HEK293 (cell line): ENCODE data around the gene CCDC61.

Experiments used
- EGR2 ChIP-seq: fragments of 450-650 bp; formaldehyde crosslinking; IDR thresholded peaks from 2 replicates; pipeline ENCODE4 v1.5.1; 2016; ENCODE audit warnings: low read depth, missing biosample characterization, missing genetic modification characterization
- KLF8 ChIP-seq: fragments of 450-650 bp; formaldehyde crosslinking; IDR thresholded peaks from 2 replicates; pipeline ENCODE4 v1.5.1; 2016; ENCODE audit warnings: missing biosample characterization, missing genetic modification characterization
- SCRT2 ChIP-seq: fragments of 450-650 bp; formaldehyde crosslinking; IDR thresholded peaks from 2 replicates; pipeline ENCODE4 v1.5.1; 2016; ENCODE audit warnings: missing biosample characterization, missing genetic modification characterization
- SP3 ChIP-seq: fragments of 450-650 bp; formaldehyde crosslinking; IDR thresholded peaks from 2 replicates; pipeline ENCODE4 v1.5.1; 2016; ENCODE audit warnings: missing biosample characterization, missing genetic modification characterization
- ZBTB20 ChIP-seq: fragments of 450-650 bp; formaldehyde crosslinking; IDR thresholded peaks from 2 replicates; pipeline ENCODE4 v1.5.1; 2016; ENCODE audit warnings: missing biosample characterization, missing genetic modification characterization
- ZBTB7A ChIP-seq: fragments of 450-650 bp; formaldehyde crosslinking; IDR thresholded peaks from 2 replicates; pipeline ENCODE4 v1.5.1; 2016; ENCODE audit warnings: low read depth, missing biosample characterization, missing genetic modification characterization
- ZFP37 ChIP-seq: fragments of 450-650 bp; formaldehyde crosslinking; IDR thresholded peaks from 2 replicates; pipeline ENCODE4 v1.5.1; 2016; ENCODE audit warnings: missing biosample characterization, missing genetic modification characterization
- ZFP41 ChIP-seq: fragments of 450-650 bp; formaldehyde crosslinking; IDR thresholded peaks from 2 replicates; pipeline ENCODE4 v1.5.1; 2016; ENCODE audit warnings: missing biosample characterization, missing genetic modification characterization, borderline replicate concordance
- ZFP69B ChIP-seq: fragments of 450-650 bp; formaldehyde crosslinking; IDR thresholded peaks from 2 replicates; pipeline ENCODE4 v1.5.1; 2016; ENCODE audit warnings: missing biosample characterization, missing genetic modification characterization
- ZIC2 ChIP-seq: fragments of 450-650 bp; formaldehyde crosslinking; IDR thresholded peaks from 2 replicates; pipeline ENCODE4 v1.5.1; 2016; ENCODE audit warnings: missing biosample characterization, missing genetic modification characterization
- ZNF146 ChIP-seq: fragments of 450-650 bp; formaldehyde crosslinking; IDR thresholded peaks from 2 replicates; pipeline ENCODE4 v1.5.1; 2016; ENCODE audit warnings: missing biosample characterization, missing genetic modification characterization
- ZNF2 ChIP-seq: fragments of 450-650 bp; formaldehyde crosslinking; IDR thresholded peaks from 2 replicates; pipeline ENCODE4 v1.5.1; 2016; ENCODE audit warnings: missing biosample characterization, missing genetic modification characterization
- ZNF221 ChIP-seq: fragments of 450-650 bp; formaldehyde crosslinking; IDR thresholded peaks from 2 replicates; pipeline ENCODE4 v1.5.1; 2017; ENCODE audit warnings: missing biosample characterization, missing genetic modification characterization, borderline replicate concordance
- ZNF292 ChIP-seq: fragments of 450-650 bp; formaldehyde crosslinking; IDR thresholded peaks from 2 replicates; pipeline ENCODE4 v1.5.1; 2016; ENCODE audit warnings: low read depth, missing biosample characterization, missing genetic modification characterization, borderline replicate concordance
- ZNF324 ChIP-seq: fragments of 450-650 bp; formaldehyde crosslinking; IDR thresholded peaks from 2 replicates; pipeline ENCODE4 v1.5.1; 2016; ENCODE audit warnings: missing biosample characterization, missing genetic modification characterization
- ZNF416 ChIP-seq: fragments of 450-650 bp; formaldehyde crosslinking; IDR thresholded peaks from 2 replicates; pipeline ENCODE4 v1.5.1; 2016; ENCODE audit warnings: missing biosample characterization, missing genetic modification characterization
- ZNF514 ChIP-seq: fragments of 450-650 bp; formaldehyde crosslinking; IDR thresholded peaks from 2 replicates; pipeline ENCODE4 v1.5.1; 2016; ENCODE audit warnings: missing biosample characterization, missing genetic modification characterization
- ZNF544 ChIP-seq: fragments of 450-650 bp; formaldehyde crosslinking; IDR thresholded peaks from 2 replicates; pipeline ENCODE4 v1.5.0; 2017; ENCODE audit warnings: missing biosample characterization, missing genetic modification characterization
- ZNF548 ChIP-seq: fragments of 450-650 bp; formaldehyde crosslinking; IDR thresholded peaks from 2 replicates; pipeline ENCODE4 v1.5.1; 2016; ENCODE audit warnings: missing biosample characterization, missing genetic modification characterization
- ZNF561 ChIP-seq: fragments of 450-650 bp; IDR thresholded peaks from 2 replicates; pipeline ENCODE4 v1.5.1; 2018; ENCODE audit warnings: missing biosample characterization, missing genetic modification characterization, borderline replicate concordance
- ZNF585B ChIP-seq: fragments of 450-650 bp; formaldehyde crosslinking; IDR thresholded peaks from 2 replicates; pipeline ENCODE4 v1.5.1; 2016; ENCODE audit warnings: missing biosample characterization, missing genetic modification characterization
- ZNF626 ChIP-seq: fragments of 450-650 bp; sonication (Bioruptor Pico); formaldehyde crosslinking; IDR thresholded peaks from 2 replicates; pipeline ENCODE4 v1.5.1; 2018; ENCODE audit warnings: missing biosample characterization, missing genetic modification characterization, inconsistent platforms
- ZNF707 ChIP-seq: fragments of 450-650 bp; formaldehyde crosslinking; IDR thresholded peaks from 2 replicates; pipeline ENCODE4 v1.5.1; 2016; ENCODE audit warnings: missing biosample characterization, missing genetic modification characterization
- ZNF76 ChIP-seq: fragments of 450-650 bp; formaldehyde crosslinking; IDR thresholded peaks from 2 replicates; pipeline ENCODE4; 2016; ENCODE audit warnings: low read depth, missing biosample characterization, missing genetic modification characterization, borderline replicate concordance
- TF ChIP-seq, protein P1 (sequence below): fragments of 450-650 bp; formaldehyde crosslinking; IDR thresholded peaks from 2 replicates; pipeline ENCODE4 v1.5.1; 2016; ENCODE audit warnings: missing biosample characterization, missing genetic modification characterization
- TF ChIP-seq, protein P2 (sequence below): fragments of 450-650 bp; formaldehyde crosslinking; IDR thresholded peaks from 2 replicates; pipeline ENCODE4 v1.5.1; 2016; ENCODE audit warnings: missing biosample characterization, missing genetic modification characterization
- TF ChIP-seq, protein P3 (sequence below): fragments of 450-650 bp; formaldehyde crosslinking; IDR thresholded peaks from 2 replicates; pipeline ENCODE4 v1.5.1; 2017; ENCODE audit warnings: missing biosample characterization, missing genetic modification characterization
- TF ChIP-seq, protein P4 (sequence below): fragments of 450-650 bp; formaldehyde crosslinking; IDR thresholded peaks from 2 replicates; pipeline ENCODE4 v1.5.1; 2016; ENCODE audit warnings: missing biosample characterization, missing genetic modification characterization
- TF ChIP-seq, protein P5 (sequence below): IDR thresholded peaks from 2 replicates; pipeline ENCODE4 v1.6.1; 2011; ENCODE audit warnings: mild to moderate bottlenecking, low read depth, low read length, borderline replicate concordance
- TF ChIP-seq, protein P6 (sequence below): fragments of 450-650 bp; formaldehyde crosslinking; optimal IDR thresholded peaks from 2 replicates; pipeline ENCODE3; 2016; ENCODE audit warnings: missing biosample characterization, mild to moderate bottlenecking, missing genetic modification characterization

The CCDC61 gene

DNA sequence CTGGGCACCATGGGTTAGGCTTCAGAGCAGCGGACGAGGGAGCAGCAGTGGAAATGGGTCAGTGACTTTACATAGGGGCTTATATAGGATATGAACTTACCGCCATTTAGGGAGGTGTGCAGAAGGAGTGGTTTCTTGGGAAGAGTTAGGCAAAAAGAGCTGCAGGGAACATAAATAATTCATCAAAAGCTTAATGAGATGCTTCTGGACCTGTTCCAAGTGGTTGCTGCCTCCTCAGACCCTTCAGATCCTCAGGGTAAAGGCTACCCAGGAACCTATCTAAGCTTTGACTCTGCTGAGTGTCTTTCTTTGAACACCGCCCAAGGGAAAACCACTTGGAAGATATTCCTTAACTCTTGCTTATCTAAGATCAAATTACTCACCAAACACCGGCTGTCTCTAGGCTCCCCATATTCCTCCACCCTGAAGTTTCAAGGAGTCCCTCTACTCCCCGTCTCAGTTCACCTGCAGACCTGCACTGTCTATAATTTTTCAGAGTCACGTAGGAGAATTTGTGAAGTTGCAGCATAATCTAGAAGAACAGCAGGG, 45.8 kb downstream of the CCDC61 start, which contains the start of gene IGFL4 (continued):
- TF ChIP-seq ZNF2 (tag by site-specific recombination) (no peak), ZNF324 (tag by site-specific recombination) (0 out of 2 replicates have a peak, but pooled peaks have one; percentile 66), ZNF292 (tag by site-specific recombination) (no peak), ZBTB20 (no peak), ZNF561 (tag by site-specific recombination) (peak; percentile 79; the same call in 1 of the 2 replicates), SP3 (tag by site-specific recombination) (no peak), ZIC2 (tag by site-specific recombination) (peak; percentile 22; the same call in 1 of the 2 replicates), ZFP41 (tag by site-specific recombination) (no peak), ZFP37 (0 out of 2 replicates have a peak, but pooled peaks have one; percentile 38), ZNF548 (tag by site-specific recombination) (no peak), ZNF544 (tag by site-specific recombination) (no peak), ZNF146 (tag by site-specific recombination) (no peak), ZNF221 (no peak), ZFP69B (tag by site-specific recombination) (no peak), KLF8 (peak; percentile 89), ZNF585B (tag by site-specific recombination) (no peak), SCRT2 (no peak), EGR2 (no peak), ZNF514 (tag by site-specific recombination) (no peak), ZNF707 (no peak), ZNF76 (tag by site-specific recombination) (no peak), ZNF626 (tag by site-specific recombination) (no peak), ZBTB7A (no peak), ZNF416 (no peak)
- TF ChIP-seq, protein P1, sequence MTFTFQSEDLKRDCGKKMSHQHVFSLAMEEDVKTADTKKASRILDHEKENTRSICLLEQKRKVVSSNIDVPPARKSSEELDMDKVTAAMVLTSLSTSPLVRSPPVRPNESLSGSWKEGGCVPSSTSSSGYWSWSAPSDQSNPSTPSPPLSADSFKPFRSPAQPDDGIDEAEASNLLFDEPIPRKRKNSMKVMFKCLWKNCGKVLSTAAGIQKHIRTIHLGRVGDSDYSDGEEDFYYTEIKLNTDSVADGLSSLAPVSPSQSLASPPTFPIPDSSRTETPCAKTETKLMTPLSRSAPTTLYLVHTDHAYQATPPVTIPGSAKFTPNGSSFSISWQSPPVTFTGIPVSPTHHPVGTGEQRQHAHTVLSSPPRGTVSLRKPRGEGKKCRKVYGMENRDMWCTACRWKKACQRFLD (tag by site-specific recombination) = no peak
- TF ChIP-seq, protein P2, sequence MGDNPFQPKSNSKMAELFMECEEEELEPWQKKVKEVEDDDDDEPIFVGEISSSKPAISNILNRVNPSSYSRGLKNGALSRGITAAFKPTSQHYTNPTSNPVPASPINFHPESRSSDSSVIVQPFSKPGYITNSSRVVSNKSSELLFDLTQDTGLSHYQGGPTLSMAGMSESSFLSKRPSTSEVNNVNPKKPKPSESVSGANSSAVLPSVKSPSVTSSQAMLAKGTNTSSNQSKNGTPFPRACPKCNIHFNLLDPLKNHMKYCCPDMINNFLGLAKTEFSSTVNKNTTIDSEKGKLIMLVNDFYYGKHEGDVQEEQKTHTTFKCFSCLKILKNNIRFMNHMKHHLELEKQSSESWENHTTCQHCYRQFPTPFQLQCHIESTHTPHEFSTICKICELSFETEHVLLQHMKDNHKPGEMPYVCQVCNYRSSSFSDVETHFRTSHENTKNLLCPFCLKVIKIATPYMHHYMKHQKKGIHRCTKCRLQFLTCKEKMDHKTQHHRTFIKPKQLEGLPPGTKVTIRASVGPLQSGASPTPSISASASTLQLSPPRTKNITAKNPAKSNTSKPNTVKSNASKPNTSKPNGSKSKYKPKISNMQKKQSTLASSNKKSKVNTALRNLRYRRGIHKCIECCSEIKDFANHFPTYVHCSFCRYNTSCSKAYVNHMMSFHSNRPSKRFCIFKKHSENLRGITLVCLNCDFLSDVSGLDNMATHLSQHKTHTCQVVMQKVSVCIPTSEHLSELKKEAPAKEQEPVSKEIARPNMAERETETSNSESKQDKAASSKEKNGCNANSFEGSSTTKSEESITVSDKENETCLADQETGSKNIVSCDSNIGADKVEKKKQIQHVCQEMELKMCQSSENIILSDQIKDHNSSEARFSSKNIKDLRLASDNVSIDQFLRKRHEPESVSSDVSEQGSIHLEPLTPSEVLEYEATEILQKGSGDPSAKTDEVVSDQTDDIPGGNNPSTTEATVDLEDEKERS = peak; percentile 77
- TF ChIP-seq, protein P3, sequence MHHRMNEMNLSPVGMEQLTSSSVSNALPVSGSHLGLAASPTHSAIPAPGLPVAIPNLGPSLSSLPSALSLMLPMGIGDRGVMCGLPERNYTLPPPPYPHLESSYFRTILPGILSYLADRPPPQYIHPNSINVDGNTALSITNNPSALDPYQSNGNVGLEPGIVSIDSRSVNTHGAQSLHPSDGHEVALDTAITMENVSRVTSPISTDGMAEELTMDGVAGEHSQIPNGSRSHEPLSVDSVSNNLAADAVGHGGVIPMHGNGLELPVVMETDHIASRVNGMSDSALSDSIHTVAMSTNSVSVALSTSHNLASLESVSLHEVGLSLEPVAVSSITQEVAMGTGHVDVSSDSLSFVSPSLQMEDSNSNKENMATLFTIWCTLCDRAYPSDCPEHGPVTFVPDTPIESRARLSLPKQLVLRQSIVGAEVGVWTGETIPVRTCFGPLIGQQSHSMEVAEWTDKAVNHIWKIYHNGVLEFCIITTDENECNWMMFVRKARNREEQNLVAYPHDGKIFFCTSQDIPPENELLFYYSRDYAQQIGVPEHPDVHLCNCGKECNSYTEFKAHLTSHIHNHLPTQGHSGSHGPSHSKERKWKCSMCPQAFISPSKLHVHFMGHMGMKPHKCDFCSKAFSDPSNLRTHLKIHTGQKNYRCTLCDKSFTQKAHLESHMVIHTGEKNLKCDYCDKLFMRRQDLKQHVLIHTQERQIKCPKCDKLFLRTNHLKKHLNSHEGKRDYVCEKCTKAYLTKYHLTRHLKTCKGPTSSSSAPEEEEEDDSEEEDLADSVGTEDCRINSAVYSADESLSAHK = peak; percentile 100
- TF ChIP-seq, protein P4, sequence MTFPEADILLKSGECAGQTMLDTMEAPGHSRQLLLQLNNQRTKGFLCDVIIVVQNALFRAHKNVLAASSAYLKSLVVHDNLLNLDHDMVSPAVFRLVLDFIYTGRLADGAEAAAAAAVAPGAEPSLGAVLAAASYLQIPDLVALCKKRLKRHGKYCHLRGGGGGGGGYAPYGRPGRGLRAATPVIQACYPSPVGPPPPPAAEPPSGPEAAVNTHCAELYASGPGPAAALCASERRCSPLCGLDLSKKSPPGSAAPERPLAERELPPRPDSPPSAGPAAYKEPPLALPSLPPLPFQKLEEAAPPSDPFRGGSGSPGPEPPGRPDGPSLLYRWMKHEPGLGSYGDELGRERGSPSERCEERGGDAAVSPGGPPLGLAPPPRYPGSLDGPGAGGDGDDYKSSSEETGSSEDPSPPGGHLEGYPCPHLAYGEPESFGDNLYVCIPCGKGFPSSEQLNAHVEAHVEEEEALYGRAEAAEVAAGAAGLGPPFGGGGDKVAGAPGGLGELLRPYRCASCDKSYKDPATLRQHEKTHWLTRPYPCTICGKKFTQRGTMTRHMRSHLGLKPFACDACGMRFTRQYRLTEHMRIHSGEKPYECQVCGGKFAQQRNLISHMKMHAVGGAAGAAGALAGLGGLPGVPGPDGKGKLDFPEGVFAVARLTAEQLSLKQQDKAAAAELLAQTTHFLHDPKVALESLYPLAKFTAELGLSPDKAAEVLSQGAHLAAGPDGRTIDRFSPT = no peak
- TF ChIP-seq, protein P5, sequence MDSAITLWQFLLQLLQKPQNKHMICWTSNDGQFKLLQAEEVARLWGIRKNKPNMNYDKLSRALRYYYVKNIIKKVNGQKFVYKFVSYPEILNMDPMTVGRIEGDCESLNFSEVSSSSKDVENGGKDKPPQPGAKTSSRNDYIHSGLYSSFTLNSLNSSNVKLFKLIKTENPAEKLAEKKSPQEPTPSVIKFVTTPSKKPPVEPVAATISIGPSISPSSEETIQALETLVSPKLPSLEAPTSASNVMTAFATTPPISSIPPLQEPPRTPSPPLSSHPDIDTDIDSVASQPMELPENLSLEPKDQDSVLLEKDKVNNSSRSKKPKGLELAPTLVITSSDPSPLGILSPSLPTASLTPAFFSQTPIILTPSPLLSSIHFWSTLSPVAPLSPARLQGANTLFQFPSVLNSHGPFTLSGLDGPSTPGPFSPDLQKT = no peak
- TF ChIP-seq, protein P6, sequence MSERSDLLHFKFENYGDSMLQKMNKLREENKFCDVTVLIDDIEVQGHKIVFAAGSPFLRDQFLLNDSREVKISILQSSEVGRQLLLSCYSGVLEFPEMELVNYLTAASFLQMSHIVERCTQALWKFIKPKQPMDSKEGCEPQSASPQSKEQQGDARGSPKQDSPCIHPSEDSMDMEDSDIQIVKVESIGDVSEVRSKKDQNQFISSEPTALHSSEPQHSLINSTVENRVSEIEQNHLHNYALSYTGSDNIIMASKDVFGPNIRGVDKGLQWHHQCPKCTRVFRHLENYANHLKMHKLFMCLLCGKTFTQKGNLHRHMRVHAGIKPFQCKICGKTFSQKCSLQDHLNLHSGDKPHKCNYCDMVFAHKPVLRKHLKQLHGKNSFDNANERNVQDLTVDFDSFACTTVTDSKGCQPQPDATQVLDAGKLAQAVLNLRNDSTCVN = no peak
